ENCODE measurements around the gene KCNQ1.

DNA sequence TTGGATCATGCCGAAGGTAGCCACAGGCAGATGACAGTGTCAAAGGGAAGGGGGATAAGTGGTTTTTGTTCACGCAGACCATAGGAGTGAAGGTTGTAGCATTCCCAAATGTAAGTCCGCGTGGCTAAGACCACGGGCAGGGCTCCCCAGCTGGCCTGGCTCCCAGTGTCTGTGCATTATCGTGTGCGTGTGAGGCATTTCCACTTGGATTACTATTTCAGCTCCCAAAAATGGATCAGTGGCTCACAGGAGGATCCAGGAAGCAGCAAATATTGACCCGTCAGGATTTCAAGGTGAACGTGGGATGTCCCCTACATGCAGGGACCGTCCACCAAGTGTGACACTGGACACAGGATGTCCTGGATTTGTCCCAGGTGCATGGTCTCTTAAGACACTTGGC is 430.2 kb downstream of the KCNQ1 start:
- TF ChIP-seq CTCF (IDR thresholded peaks at IDR 0.05) (no peak), POLR2AphosphoS5 (IDR thresholded peaks at IDR 0.05) (no peak)

Measured in upper lobe of left lung (tissue), 4 donors.